Naive thymus-derived CD8-positive, alpha-beta T cell (primary cell): ENCODE data around the gene VGLL3. TPM values are rescaled to one million over a fixed set of nuclear protein-coding genes. Genes with fewer than 3 reads are reported as not detected.

Experiments used
- polyA plus RNA-seq, 3 donors: library from polyadenylated mRNA; unstranded; fragments of 300-500 nt; fragmentation: Illumina TruSeq; gene quantifications; one replicate each; pipeline ENCODE4 v1.2.3, GENCODE V29; 2021
- total RNA-seq, 8 experiments: library from RNA in 2 of 8; stranded (reverse) in 2 of 8; gene quantifications; one replicate each; pipeline ENCODE4 v1.2.3 and lab custom pipeline; 2021 to 2026

VGLL3 gene
- total and polyA plus RNA-seq, 5 experiments from 2014 or later, result not detected

Other genes with a start within 250 kb of the VGLL3 start
- 10 to 100 TPM; 25.6 to 27.3 TPM for gene CHMP2B, start 236.2 kb upstream of the VGLL3 start, total RNA-seq
- gene CHMP2B, start 236.2 kb upstream of the VGLL3 start, polyA plus RNA-seq, result 10 to 100 TPM; 41.8 to 57.0 (median 48.6) TPM